SU-DHL-6 (cell line): Measurements from ENCODE around the gene DCDC2.

ENCODE experiments used
- H2AFZ ChIP-seq: fragments of 200-600 bp; sonication (generic); 2 replicates; pipeline ENCODE4 v1.6.1; 2014; ENCODE audit warnings: low read depth, mild to moderate bottlenecking, moderate library complexity, mixed read lengths, antibody characterized with exemption, low read length; ENCODE audit not compliant: severe bottlenecking
- H3F3A ChIP-seq: fragments of 200-600 bp; shearing (Covaris generic); 2 replicates; pipeline ENCODE4 v1.6.0; 2016; ENCODE audit warnings: antibody characterized with exemption, mild to moderate bottlenecking; ENCODE audit not compliant: insufficient read depth
- H3K27ac ChIP-seq: fragments of 200-600 bp; sonication (generic); 2 replicates; pipeline ENCODE4 v1.5.1; 2016; ENCODE audit warnings: low read depth, mild to moderate bottlenecking, low read length, moderate library complexity, mixed read lengths
- H3K27me3 ChIP-seq: fragments of 200-600 bp; sonication (generic), shearing (Covaris generic); 2 replicates; pipeline ENCODE4 v1.6.0; 2014; ENCODE audit warnings: mild to moderate bottlenecking, low read length
- H3K36me3 ChIP-seq: fragments of 200-600 bp; sonication (generic); 2 replicates; pipeline ENCODE4 v1.6.1; 2014; ENCODE audit warnings: mild to moderate bottlenecking, low read length, mixed read lengths
- H3K4me2 ChIP-seq: fragments of 300-600, 200-600 bp; shearing (Covaris generic), sonication (generic); 2 replicates; pipeline ENCODE4 v1.6.0; 2014; ENCODE audit warnings: low read length, low read depth, mild to moderate bottlenecking; ENCODE audit not compliant: poor library complexity, severe bottlenecking
- H3K4me3 ChIP-seq: fragments of 200-600 bp; sonication (generic); 2 replicates; pipeline ENCODE4 v1.5.1; 2014; ENCODE audit warnings: antibody characterized with exemption, low read length, mild to moderate bottlenecking, mixed read lengths; ENCODE audit not compliant: insufficient read depth, poor library complexity, severe bottlenecking
- H3K79me2 ChIP-seq: fragments of 200-600 bp; sonication (generic); 2 replicates; pipeline ENCODE4 v1.6.1; 2014; ENCODE audit warnings: mild to moderate bottlenecking, low read length, moderate library complexity; ENCODE audit not compliant: insufficient read depth
- H3K9ac ChIP-seq: fragments of 200-600 bp; sonication (generic); 2 replicates; pipeline ENCODE4 v1.7.0; 2014; ENCODE audit warnings: mild to moderate bottlenecking, low read length
- H3K9me2 ChIP-seq: fragments of 200-600 bp; sonication (generic); replicated peaks from 2 replicates; pipeline ENCODE4 v1.6.1; 2014; ENCODE audit warnings: low read length; ENCODE audit not compliant: insufficient read depth
- H3K9me3 ChIP-seq: fragments of 200-600 bp; sonication (generic); 2 replicates; pipeline ENCODE4 v1.6.1; 2014; ENCODE audit warnings: low read length, mixed read lengths; ENCODE audit not compliant: insufficient read depth
- H4K20me1 ChIP-seq: fragments of 200-600 bp; sonication (generic); 2 replicates; pipeline ENCODE4 v1.6.1; 2014; ENCODE audit warnings: low read depth, mild to moderate bottlenecking, antibody characterized with exemption, low read length, moderate library complexity, mixed read lengths
- CTCF ChIP-seq: fragments of 200-600 bp; sonication (generic); IDR thresholded peaks from one replicate; pipeline ENCODE4 v1.5.1; 2017; ENCODE audit warnings: antibody characterized with exemption, mild to moderate bottlenecking, low read length, moderate library complexity; ENCODE audit not compliant: insufficient read depth, poor library complexity, severe bottlenecking
- EZH2phosphoT487 ChIP-seq: fragments of 200-600 bp; sonication (generic), shearing (Covaris generic); conservative IDR thresholded peaks from 2 replicates; pipeline ENCODE4 v1.6.1; 2018; ENCODE audit warnings: mild to moderate bottlenecking, antibody characterized with exemption, low read length, moderate library complexity, mixed read lengths

DCDC2 gene

DNA sequence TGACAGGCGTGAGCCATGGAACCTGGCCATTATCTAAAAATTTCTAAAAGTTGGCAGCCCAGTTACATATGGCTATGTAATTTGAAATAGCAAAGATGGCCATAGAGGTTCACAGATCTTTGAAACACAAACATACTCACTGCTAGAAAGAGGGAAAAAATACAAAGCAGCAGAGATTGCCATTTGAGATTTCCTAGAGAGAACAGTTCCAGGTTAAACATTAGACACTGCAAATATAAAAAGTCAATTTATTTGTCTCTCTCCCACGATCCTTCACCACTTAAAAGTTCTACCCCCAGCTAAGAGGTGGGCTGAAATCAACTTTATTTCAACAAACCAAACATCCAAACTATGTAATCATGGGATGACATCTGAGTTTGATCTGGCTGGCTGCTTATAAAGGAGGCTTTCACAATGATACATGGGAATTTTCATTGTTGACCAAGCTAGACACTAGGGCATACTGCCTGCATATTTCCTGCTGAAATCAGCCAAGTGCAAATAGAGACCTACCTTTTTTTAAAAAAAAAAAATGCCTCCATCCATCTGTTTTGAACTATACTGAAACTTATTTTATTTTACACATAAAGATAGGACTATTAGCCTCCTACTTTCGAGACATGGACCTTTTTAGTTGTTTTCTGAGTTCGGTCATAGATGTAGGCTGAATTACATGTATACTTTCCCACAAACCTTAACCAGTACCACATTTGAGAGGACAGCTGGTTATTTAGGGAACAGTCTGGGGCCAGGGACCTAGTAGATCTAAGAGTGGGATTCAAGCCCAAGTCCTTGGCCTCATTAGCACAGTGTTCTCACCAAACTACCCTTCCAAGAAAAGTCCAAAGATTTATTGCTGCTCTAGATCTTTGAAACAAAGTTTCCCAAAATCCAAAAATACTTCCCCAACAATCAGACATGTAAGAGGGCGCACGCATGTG is 16.6 kb downstream of the DCDC2 start:
- no peaks in the 10 kb centered on the region for H3K36me3 ChIP-seq
- H3K4me2 ChIP-seq = no peak overlapping the region
- H3K9me2 ChIP-seq = no peaks in the 10 kb centered on the region
- TF ChIP-seq CTCF = no peak
- TF ChIP-seq EZH2phosphoT487 = no peak
- no peaks in the 10 kb centered on the region for H3K27me3 ChIP-seq
- H3K4me3 ChIP-seq = no peak overlapping the region
- H3F3A ChIP-seq = no peaks in the 10 kb centered on the region
- H3K27ac ChIP-seq = no peak overlapping the region
- no peak overlapping the region for H2AFZ ChIP-seq
- no peaks in the 10 kb centered on the region for H3K9me3 ChIP-seq
- H3K79me2 ChIP-seq = no peaks in the 10 kb centered on the region
- no peak overlapping the region for H3K9ac ChIP-seq
- H4K20me1 ChIP-seq = no peaks in the 10 kb centered on the region

DNA sequence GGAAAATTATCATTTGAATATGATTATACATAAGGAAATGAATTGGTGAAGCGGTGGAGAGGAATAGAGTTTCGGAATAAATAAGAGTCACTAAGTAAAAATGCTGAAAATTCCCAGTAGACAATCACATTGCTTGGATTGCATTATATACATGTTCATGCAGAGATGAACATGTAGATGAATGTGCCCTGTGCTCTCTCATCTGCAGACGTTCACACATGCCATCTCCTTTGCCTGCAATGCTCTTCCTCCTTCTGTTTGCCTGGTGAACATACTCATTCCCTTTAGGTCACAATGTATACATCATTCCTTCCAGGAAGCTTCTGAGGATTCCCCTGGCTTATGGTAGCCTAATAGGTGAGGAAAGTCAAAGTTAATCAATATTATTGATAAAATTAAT is 17.9 kb downstream of the DCDC2 start:
- Histone ChIP-seq H3K27me3 (no peaks in the 10 kb centered on the region), H2AFZ (no peak overlapping the region), H3F3A (no peaks in the 10 kb centered on the region), H3K4me3 (no peak overlapping the region), H4K20me1 (no peaks in the 10 kb centered on the region), H3K36me3 (no peaks in the 10 kb centered on the region), H3K27ac (no peak overlapping the region), H3K79me2 (no peaks in the 10 kb centered on the region), H3K4me2 (no peak overlapping the region), H3K9me3 (no peaks in the 10 kb centered on the region), H3K9me2 (no peaks in the 10 kb centered on the region), H3K9ac (no peak overlapping the region)
- TF ChIP-seq CTCF (no peak), EZH2phosphoT487 (no peak)

GRCh38 chr6:24334285-24334684 is 23.6 kb downstream of the DCDC2 start:
- Histone ChIP-seq H2AFZ (no peak overlapping the region), H3K4me3 (no peak overlapping the region)

More at GRCh38 chr6:24334285-24334684, 23.6 kb downstream of the DCDC2 start:
- Histone ChIP-seq H3K27me3 (no peaks in the 10 kb centered on the region), H3K9me2 (no peaks in the 10 kb centered on the region), H4K20me1 (no peaks in the 10 kb centered on the region), H3F3A (no peaks in the 10 kb centered on the region), H3K27ac (no peak overlapping the region), H3K9ac (no peak overlapping the region), H3K36me3 (no peaks in the 10 kb centered on the region), H3K9me3 (no peaks in the 10 kb centered on the region), H3K79me2 (no peaks in the 10 kb centered on the region), H3K4me2 (no peak overlapping the region)
- TF ChIP-seq CTCF (no peak), EZH2phosphoT487 (no peak)
